22Rv1 (cell line): Measurements from ENCODE around the gene CA12.

Source experiments
- H3K27ac ChIP-seq: fragments of 450-650 bp; 2 replicates; pipeline ENCODE4 v1.5.1; 2017
- CTCF ChIP-seq: fragments of 450-650 bp; IDR thresholded peaks from 2 replicates; pipeline ENCODE4 v1.5.1; 2017; ENCODE audit warnings: mild to moderate bottlenecking
- ZFX ChIP-seq: fragments of 450-650 bp; IDR thresholded peaks from 2 replicates; pipeline ENCODE4 v1.6.1; 2017; ENCODE audit warnings: antibody characterized with exemption, borderline replicate concordance

Gene CA12

GRCh38 chr15:63364399-63365272, 17.0 kb downstream of the CA12 start:
- TF ChIP-seq CTCF: no peak
- TF ChIP-seq ZFX: no peak
- H3K27ac ChIP-seq: no peak overlapping the region

- TF ChIP-seq CTCF (no peak), ZFX (no peak)
- H3K27ac ChIP-seq: no peak overlapping the region
Observed at GRCh38 chr15:63363292-63363691, 18.4 kb downstream of the CA12 start.

GRCh38 chr15:63362885-63363284, 18.8 kb downstream of the CA12 start:
- H3K27ac ChIP-seq: no peak overlapping the region
- TF ChIP-seq ZFX (no peak), CTCF (no peak)

GRCh38 chr15:63362196-63362595, 19.4 kb downstream of the CA12 start:
- no peak overlapping the region for H3K27ac ChIP-seq
- TF ChIP-seq ZFX (no peak), CTCF (no peak)

GRCh38 chr15:63360170-63360569, 21.5 kb downstream of the CA12 start:
- TF ChIP-seq ZFX (no peak), CTCF (no peak)
- no peak overlapping the region for H3K27ac ChIP-seq

- no peak overlapping the region for H3K27ac ChIP-seq
- TF ChIP-seq CTCF (no peak), ZFX (no peak)
Observed at GRCh38 chr15:63358241-63359029, 23.2 kb downstream of the CA12 start.

- no peak overlapping the region for H3K27ac ChIP-seq
- TF ChIP-seq CTCF (no peak), ZFX (no peak)
Observed at GRCh38 chr15:63357731-63358130, 23.9 kb downstream of the CA12 start.
